ENCODE measurements around the gene WDR89.
"Not testable (repeated sequence)": the region's sequence is repeated elsewhere in the genome, so short reads cannot be mapped to it uniquely, and the experiment has no call there.

Gene WDR89

GRCh38 chr14:63671987-63672386 lies 30.3 kb upstream of the WDR89 start:
- POLR2A ChIA-PET: no interaction called here
- DNase-seq (ENCODE audit: extremely low spot score): no peak
- no peak for TF ChIP-seq CTCF (IDR thresholded peaks at IDR 0.05; ENCODE audit: control extremely low read depth, extremely low read depth, low read depth, missing control alignments)
- CTCF ChIA-PET: no interaction called here

GRCh38 chr14:63670692-63671091 lies 29.0 kb upstream of the WDR89 start:
- no peak for TF ChIP-seq CTCF (IDR thresholded peaks at IDR 0.05; ENCODE audit: control extremely low read depth, extremely low read depth, low read depth, missing control alignments)
- ChIA-PET POLR2A (interaction anchor here (0.7 kb wide), 1 partner anchor 28 kb away, joined by 9 read pairs; no protein-coding TSS in a partner anchor), CTCF (interaction anchor here (1.1 kb wide), 1 partner anchor 17 kb away, joined by 3 read pairs; no protein-coding TSS in a partner anchor)
- DNase-seq (ENCODE audit: extremely low spot score): no peak

- POLR2A ChIA-PET: no interaction called here
- TF ChIP-seq CTCF (IDR thresholded peaks at IDR 0.05; ENCODE audit: control extremely low read depth, extremely low read depth, low read depth, missing control alignments): no peak
- CTCF ChIA-PET: interaction anchor here (0.7 to 1.1 kb wide), 3 partner anchors 17 to 93 kb away, joined by 3 to 4 read pairs (median 3); no protein-coding TSS in a partner anchor
- no peak for DNase-seq (ENCODE audit: extremely low spot score)
Observed at GRCh38 chr14:63666335-63666734, 24.7 kb upstream of the WDR89 start.

- DNase-seq (ENCODE audit: extremely low spot score): no peak
- ChIA-PET POLR2A (no interaction called here), CTCF (interaction anchor here (1.1 to 1.4 kb wide), 4 partner anchors 11 to 148 kb away, joined by 3 to 7 read pairs (median 5); partner anchors contain the start of gene WDR89)
- TF ChIP-seq CTCF (IDR thresholded peaks at IDR 0.05; ENCODE audit: control extremely low read depth, extremely low read depth, low read depth, missing control alignments): no peak
Observed at GRCh38 chr14:63663428-63664341, 22.0 kb upstream of the WDR89 start.

- POLR2A ChIA-PET: no interaction called here
- DNase-seq (ENCODE audit: extremely low spot score): no peak
- no peak for TF ChIP-seq CTCF (IDR thresholded peaks at IDR 0.05; ENCODE audit: control extremely low read depth, extremely low read depth, low read depth, missing control alignments)
- CTCF ChIA-PET: interaction anchor here (1.1 to 1.4 kb wide), 4 partner anchors 11 to 148 kb away, joined by 3 to 7 read pairs (median 5); partner anchors contain the start of gene WDR89
Observed at GRCh38 chr14:63662776-63663175, 21.1 kb upstream of the WDR89 start.

GRCh38 chr14:63661881-63662280 lies 20.2 kb upstream of the WDR89 start:
- DNase-seq (ENCODE audit: extremely low spot score); POLR2A ChIA-PET: not testable (repeated sequence)
- CTCF ChIA-PET: interaction anchor here (1.1 kb wide), 1 partner anchor 28 kb away, joined by 3 read pairs; no protein-coding TSS in a partner anchor

GRCh38 chr14:63659726-63660125 lies 18.1 kb upstream of the WDR89 start:
- CTCF ChIA-PET: no interaction called here
- POLR2A ChIA-PET: no interaction called here
- no peak for DNase-seq (ENCODE audit: extremely low spot score)
- TF ChIP-seq CTCF (IDR thresholded peaks at IDR 0.05; ENCODE audit: control extremely low read depth, extremely low read depth, low read depth, missing control alignments): no peak

All from GM10248 (cell line).